Endothelial cell of umbilical vein (primary cell): Measurements from ENCODE around the gene RAB31.

ENCODE experiments used
- CTCF ChIP-seq, 2 donors: IDR thresholded peaks; 1 replicate in 1 of 2; 2 replicates in 1 of 2; pipeline ENCODE4 v1.5.1; 2011; ENCODE audit warnings: low read length in 2 of 2, mild to moderate bottlenecking in 2 of 2, moderate library complexity in 2 of 2, control low read depth in 1 of 2, inconsistent platforms in 1 of 2, low read depth in 1 of 2; ENCODE audit not compliant: insufficient read depth in 1 of 2; ENCODE audit errors: extremely low read depth in 1 of 2
- EZH2 ChIP-seq: IDR thresholded peaks from 2 replicates; pipeline ENCODE4 v1.6.1; 2012; ENCODE audit warnings: borderline replicate concordance, low read depth, mild to moderate bottlenecking, moderate library complexity, low read length, inconsistent platforms; ENCODE audit not compliant: severe bottlenecking
- JUN ChIP-seq: IDR thresholded peaks from 2 replicates; pipeline ENCODE4 v1.6.1; 2011; ENCODE audit warnings: borderline replicate concordance, low read depth; ENCODE audit not compliant: insufficient read length, insufficient read depth
- MAX ChIP-seq: IDR thresholded peaks from 2 replicates; pipeline ENCODE4 v1.6.1; 2011; ENCODE audit not compliant: insufficient read depth, insufficient read length
- MYC ChIP-seq: IDR thresholded peaks from one replicate; pipeline ENCODE4 v1.6.1; 2011; ENCODE audit warnings: mild to moderate bottlenecking, low read depth, low read length
- POLR2A ChIP-seq: IDR thresholded peaks from 2 replicates; pipeline ENCODE4 v1.6.1; 2012; ENCODE audit warnings: low read depth, mild to moderate bottlenecking, control low read depth, low read length
- POLR2AphosphoS5 ChIP-seq: IDR thresholded peaks from 2 replicates; pipeline ENCODE4 v1.6.1; 2012; ENCODE audit warnings: low read depth, mild to moderate bottlenecking, control low read depth, low read length, moderate library complexity; ENCODE audit not compliant: insufficient read depth

GRCh38 chr18:9684881-9685614 is 23.1 kb upstream of the RAB31 start:
- TF ChIP-seq CTCF (IDR thresholded peaks at IDR 0.05; ENCODE audit: extremely low read depth in 1 of 2, insufficient read depth in 1 of 2, low read depth in 1 of 2, low read length in 2 of 2) (no peak), POLR2A (no peak), JUN (no peak), MAX (no peak), POLR2AphosphoS5 (no peak), EZH2 (no peak), MYC (no peak)
